Choroid plexus epithelial cell (primary cell): ENCODE results near the gene SMG5.

Experiments
- DNase-seq: peaks from one replicate; pipeline ENCODE4 v3.0.0-alpha.2; 2010; ENCODE audit warnings: low read depth
- H3K4me3 ChIP-seq: 2 replicates; pipeline ENCODE4 v1.5.1; 2011; ENCODE audit warnings: low read depth, mild to moderate bottlenecking, control low read depth, low read length, moderate library complexity
- TF ChIP-seq, protein P1 (sequence below): conservative IDR thresholded peaks from 2 replicates; pipeline ENCODE4 v1.5.1; 2011; ENCODE audit warnings: low read depth, mild to moderate bottlenecking, control low read depth, inconsistent platforms, low read length, moderate library complexity

SMG5 gene

DNA sequence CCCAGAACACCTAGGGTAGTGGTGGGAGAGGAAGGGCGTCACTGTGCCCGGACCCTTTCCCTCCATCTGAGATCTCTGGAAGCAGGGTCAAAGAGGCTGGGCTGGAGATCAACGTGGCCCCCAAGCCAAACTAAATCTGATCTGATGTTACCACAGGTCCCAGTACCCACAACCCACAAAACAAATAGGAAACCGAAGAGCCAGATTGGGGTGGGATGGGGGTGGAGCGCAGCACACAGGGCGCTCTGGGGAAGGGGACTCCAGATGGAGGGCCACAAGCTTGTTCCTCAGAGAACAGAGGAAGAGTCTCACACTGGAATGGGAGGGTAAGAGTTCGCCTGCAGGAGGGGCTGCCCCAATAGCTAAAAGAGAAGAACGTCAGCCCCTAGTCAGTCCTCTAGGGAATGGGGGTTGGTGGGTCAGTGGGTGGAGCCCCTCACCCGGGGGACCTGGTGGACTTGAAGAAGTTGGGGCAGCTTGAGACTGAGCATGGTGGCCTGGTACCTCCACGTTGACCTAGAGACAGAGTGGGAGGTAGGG is 36.3 kb downstream of the SMG5 start:
- no peak for DNase-seq
- H3K4me3 ChIP-seq = no peak overlapping the region
- TF ChIP-seq, protein P1, sequence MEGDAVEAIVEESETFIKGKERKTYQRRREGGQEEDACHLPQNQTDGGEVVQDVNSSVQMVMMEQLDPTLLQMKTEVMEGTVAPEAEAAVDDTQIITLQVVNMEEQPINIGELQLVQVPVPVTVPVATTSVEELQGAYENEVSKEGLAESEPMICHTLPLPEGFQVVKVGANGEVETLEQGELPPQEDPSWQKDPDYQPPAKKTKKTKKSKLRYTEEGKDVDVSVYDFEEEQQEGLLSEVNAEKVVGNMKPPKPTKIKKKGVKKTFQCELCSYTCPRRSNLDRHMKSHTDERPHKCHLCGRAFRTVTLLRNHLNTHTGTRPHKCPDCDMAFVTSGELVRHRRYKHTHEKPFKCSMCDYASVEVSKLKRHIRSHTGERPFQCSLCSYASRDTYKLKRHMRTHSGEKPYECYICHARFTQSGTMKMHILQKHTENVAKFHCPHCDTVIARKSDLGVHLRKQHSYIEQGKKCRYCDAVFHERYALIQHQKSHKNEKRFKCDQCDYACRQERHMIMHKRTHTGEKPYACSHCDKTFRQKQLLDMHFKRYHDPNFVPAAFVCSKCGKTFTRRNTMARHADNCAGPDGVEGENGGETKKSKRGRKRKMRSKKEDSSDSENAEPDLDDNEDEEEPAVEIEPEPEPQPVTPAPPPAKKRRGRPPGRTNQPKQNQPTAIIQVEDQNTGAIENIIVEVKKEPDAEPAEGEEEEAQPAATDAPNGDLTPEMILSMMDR = no peak

DNA sequence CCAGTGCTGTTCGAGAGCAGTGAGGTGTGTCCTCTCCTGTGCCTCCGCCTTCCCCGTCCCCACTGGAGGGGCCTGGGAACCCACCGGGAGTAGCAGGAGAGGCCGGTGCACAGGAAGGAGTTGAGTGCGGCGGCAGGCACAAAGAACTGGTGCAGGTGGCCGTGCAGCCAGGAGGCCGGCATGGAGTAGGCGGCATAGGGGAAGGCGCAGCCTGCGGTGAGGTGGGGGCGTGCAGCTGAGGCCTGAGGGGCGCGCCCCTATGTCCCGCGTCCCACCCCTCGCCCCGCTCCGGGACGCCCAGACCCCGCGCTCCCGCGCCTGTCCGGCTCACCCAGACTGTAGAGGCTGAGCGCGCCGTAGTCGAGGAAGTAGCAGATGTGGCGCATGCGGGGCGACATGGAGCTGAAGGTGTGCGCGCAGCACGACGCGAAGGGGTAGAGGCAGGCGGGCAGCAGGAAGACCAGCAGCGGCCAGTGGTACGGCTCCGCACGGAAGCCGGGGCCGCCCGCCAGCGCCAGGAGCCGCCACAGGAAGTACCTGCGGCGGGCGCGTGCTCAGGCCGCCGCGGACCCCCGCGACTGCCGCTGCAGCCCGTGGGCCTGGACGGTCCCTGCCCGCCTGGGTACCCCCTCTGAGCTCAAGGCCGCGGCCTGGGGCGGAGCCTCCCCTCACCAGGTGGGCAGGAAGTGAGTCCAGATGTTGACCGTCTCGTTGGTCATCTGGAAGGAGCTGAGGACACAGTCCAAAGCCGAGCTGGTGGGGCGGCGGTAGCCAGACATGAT is 37.0 kb downstream of the SMG5 start:
- TF ChIP-seq, protein P1 = no peak
- peak overlapping the region; percentile 45 for H3K4me3 ChIP-seq
- DNase-seq = peak; percentile 26

DNA sequence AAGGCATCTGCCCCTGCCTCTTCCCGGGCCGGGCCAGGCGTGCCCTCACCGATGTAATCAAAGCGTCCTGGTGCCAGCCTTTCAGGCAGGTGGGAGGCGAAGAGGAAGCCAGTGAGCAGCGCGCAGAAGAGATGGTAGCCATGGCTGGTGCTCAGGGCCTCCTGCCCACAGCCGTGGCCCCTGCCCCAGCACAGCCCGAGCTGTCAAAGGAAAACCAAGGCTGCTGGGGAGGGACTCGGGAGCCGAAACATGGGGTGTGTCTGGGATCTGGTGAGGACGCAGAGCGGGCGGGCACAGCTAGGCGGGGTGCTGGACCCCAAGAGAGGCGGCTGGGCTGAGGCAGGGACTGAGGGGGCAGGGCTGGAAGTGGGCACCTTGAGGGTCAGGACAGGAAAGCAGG is 37.9 kb downstream of the SMG5 start:
- TF ChIP-seq, protein P1 = no peak
- no peak overlapping the region for H3K4me3 ChIP-seq
- no peak for DNase-seq

DNA sequence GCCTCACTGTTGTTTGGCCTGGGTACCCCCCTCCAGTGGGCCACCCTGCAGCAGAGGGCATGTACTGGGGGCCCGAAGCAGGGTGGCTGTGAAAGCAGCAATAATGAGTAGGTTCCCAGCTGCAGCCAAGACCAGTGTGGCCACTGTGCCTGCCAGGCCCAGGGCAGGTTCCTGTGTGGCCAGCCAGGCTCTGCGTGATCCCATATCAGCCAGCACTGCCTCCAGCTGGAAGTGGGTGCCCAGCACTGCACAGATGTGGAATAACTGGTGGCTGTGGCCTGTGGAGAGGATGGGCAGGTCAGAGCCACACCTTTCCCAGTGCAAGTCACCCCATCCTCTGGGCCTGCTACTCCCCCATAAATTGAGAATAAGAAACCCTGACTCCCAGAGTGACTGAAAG is 38.5 kb downstream of the SMG5 start:
- TF ChIP-seq, protein P1 = no peak

DNA sequence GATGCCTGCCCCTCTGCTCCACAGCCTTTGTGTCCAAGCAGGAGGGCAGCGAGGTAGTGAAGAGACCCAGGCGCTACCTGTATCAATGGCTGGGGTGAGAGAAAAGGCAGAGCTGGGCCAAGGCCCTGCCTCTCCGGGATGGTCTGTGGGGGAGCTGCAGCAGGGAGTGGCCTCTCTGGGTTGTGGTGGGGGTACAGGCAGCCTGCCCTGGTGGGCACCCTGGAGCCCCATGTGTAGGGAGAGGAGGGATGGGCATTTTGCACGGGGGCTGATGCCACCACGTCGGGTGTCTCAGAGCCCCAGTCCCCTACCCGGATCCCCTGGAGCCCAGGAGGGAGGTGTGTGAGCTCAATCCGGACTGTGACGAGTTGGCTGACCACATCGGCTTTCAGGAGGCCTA is 39.9 kb downstream of the SMG5 start:
- no peak for DNase-seq
- TF ChIP-seq, protein P1 = no peak
- no peak overlapping the region for H3K4me3 ChIP-seq

More for the DNA sequence above, 38.5 kb downstream of the SMG5 start:
- H3K4me3 ChIP-seq = no peak overlapping the region
- no peak for DNase-seq

DNA sequence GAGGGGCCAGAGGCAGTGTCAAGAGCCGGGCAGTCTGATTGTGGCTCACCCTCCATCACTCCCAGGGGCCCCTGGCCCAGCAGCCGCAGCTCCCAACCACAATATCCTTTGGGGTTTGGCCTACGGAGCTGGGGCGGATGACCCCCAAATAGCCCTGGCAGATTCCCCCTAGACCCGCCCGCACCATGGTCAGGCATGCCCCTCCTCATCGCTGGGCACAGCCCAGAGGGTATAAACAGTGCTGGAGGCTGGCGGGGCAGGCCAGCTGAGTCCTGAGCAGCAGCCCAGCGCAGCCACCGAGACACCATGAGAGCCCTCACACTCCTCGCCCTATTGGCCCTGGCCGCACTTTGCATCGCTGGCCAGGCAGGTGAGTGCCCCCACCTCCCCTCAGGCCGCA is 40.7 kb downstream of the SMG5 start, which contains the start of gene BGLAP:
Gene BGLAP (plus strand): TSS at position 259 of the 400 bp plus-strand sequence. CDS start 48 bp downstream, at position 307.
- H3K4me3 ChIP-seq = no peak within 1 kb of the TSS
- TF ChIP-seq, protein P1 = no peak
- no peak for DNase-seq
